ENCODE data around the gene PER2. TPM values are rescaled to one million over a fixed set of nuclear protein-coding genes. Genes with fewer than 3 reads are reported as not detected.
"Not testable (repeated sequence)": the region's sequence is repeated elsewhere in the genome, so short reads cannot be mapped to it uniquely, and the experiment has no call there.

PER2 gene
- total and polyA plus RNA-seq, 2 donors (not counting 3 experiments of a cell fraction or from before 2014, with no cell fraction given): 0.86 to 3.8 TPM

DNA sequence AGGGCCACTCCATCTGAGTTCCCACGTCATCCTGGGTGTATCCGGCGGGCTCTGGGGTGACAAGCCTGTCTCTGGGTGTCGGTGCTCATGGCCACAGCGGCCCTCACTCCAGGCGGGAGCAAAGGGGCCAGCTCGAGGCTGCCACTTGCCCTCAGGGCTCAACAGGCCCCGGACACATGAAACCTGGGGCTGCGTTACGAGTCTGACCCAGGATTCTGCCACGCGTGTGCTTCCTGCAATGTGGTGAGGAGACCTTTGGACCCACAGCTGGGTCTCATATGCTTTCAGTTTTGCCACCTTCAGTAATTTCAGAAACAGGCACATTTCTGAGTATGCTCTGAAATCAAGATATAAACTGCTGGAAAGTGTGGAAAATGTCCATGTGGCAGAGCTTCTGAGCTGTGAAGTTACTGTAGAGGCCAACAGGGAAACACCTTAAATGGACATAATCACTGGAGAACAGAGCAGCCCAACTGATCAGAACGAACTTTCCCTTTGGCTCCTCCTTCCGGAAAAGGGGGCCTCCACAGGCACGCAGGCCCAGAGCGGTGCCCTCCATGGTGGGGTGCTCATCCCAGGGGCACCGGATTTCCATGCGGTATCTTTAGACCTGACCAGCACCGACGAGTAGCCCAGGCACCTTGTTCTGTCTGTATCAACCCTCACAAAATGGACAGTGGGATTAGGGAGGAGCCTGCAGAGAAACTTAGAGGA, 14.1 kb downstream of the PER2 start:
- Histone ChIP-seq H3K9me1 (replicated peaks; ENCODE audit: control insufficient read depth, extremely low read depth, insufficient read depth, low read length) (no peaks in the 10 kb centered on the region), H2AFZ (ENCODE audit: low read depth, low read length) (no peak overlapping the region), H3K4me2 (ENCODE audit: insufficient read depth, low read length) (no peak overlapping the region), H3K4me3 (replicated peaks in 1 of 3; ENCODE audit: insufficient read depth in 1 of 3, low read depth in 1 of 3, low read length in 3 of 3) (no peak overlapping the region), H3K27ac (ENCODE audit: insufficient read depth, low read depth, low read length) (no peak overlapping the region), H3K9ac (replicated peaks; ENCODE audit: extremely low read depth, insufficient read depth, low read length) (no peak overlapping the region), H3K27me3 (ENCODE audit: control insufficient read depth in 2 of 2, insufficient read depth in 2 of 2, low read length in 2 of 2) (no peaks in the 10 kb centered on the region), H3K36me3 (ENCODE audit: control insufficient read depth in 2 of 2, extremely low read depth in 1 of 2, insufficient read depth in 2 of 2, low read length in 2 of 2) (peaks cover 0 to 5% of the 10 kb centered on the region in 2 experiments), H3K4me1 (ENCODE audit: control insufficient read depth, extremely low read depth, insufficient read depth, low read length) (no peaks in the 10 kb centered on the region), H3K9me3 (replicated peaks; ENCODE audit: control insufficient read depth, insufficient read depth, low read length) (no peaks in the 10 kb centered on the region), H4K20me1 (replicated peaks; ENCODE audit: control insufficient read depth, extremely low read depth, insufficient read depth, low read length) (no peaks in the 10 kb centered on the region), H3K79me2 (ENCODE audit: control insufficient read depth, insufficient read depth, low read length) (no peaks in the 10 kb centered on the region)
- POLR2A ChIA-PET: no interaction called here
- DNase-seq (ENCODE audit: low read depth, low spot score) (no peak), FAIRE-seq (no peak)
- dilution Hi-C loops (cut with MboI; ENCODE audit: extremely low pct_ligation_motif_present, low sequenced_read_pairs) (no loop called here), intact Hi-C loops (cut with micrococcal nuclease) (no loop called here)
- no peak for TF ChIP-seq POLR2A (IDR thresholded peaks at IDR 0.05; ENCODE audit: low read depth, low read length)
- no peak for TF ChIP-seq JUN (IDR thresholded peaks at IDR 0.05; ENCODE audit: borderline replicate concordance, insufficient read depth, insufficient read length, low read depth)
- TF ChIP-seq GATA2 (IDR thresholded peaks at IDR 0.05; ENCODE audit: insufficient read depth, insufficient read length, low read depth, low read length): no peak
- TF ChIP-seq, protein P1, sequence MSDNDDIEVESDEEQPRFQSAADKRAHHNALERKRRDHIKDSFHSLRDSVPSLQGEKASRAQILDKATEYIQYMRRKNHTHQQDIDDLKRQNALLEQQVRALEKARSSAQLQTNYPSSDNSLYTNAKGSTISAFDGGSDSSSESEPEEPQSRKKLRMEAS (IDR thresholded peaks at IDR 0.05; ENCODE audit: insufficient read depth, insufficient read length): no peak
- TF ChIP-seq, protein P2, sequence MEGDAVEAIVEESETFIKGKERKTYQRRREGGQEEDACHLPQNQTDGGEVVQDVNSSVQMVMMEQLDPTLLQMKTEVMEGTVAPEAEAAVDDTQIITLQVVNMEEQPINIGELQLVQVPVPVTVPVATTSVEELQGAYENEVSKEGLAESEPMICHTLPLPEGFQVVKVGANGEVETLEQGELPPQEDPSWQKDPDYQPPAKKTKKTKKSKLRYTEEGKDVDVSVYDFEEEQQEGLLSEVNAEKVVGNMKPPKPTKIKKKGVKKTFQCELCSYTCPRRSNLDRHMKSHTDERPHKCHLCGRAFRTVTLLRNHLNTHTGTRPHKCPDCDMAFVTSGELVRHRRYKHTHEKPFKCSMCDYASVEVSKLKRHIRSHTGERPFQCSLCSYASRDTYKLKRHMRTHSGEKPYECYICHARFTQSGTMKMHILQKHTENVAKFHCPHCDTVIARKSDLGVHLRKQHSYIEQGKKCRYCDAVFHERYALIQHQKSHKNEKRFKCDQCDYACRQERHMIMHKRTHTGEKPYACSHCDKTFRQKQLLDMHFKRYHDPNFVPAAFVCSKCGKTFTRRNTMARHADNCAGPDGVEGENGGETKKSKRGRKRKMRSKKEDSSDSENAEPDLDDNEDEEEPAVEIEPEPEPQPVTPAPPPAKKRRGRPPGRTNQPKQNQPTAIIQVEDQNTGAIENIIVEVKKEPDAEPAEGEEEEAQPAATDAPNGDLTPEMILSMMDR (IDR thresholded peaks at IDR 0.05; ENCODE audit: extremely low read depth in 1 of 2, insufficient read depth in 1 of 2, low read depth in 1 of 2, low read length in 2 of 2): no peak
- no peak for TF ChIP-seq POLR2AphosphoS5 (IDR thresholded peaks at IDR 0.05; ENCODE audit: insufficient read depth, low read depth, low read length)
- CTCF ChIA-PET: interaction anchor here (1.8 to 2.0 kb wide), 2 partner anchors 10 to 11 kb away, joined by 11 to 13 read pairs; no protein-coding TSS in a partner anchor
- BruUV-seq (replicated peaks): no TSS peak

DNA sequence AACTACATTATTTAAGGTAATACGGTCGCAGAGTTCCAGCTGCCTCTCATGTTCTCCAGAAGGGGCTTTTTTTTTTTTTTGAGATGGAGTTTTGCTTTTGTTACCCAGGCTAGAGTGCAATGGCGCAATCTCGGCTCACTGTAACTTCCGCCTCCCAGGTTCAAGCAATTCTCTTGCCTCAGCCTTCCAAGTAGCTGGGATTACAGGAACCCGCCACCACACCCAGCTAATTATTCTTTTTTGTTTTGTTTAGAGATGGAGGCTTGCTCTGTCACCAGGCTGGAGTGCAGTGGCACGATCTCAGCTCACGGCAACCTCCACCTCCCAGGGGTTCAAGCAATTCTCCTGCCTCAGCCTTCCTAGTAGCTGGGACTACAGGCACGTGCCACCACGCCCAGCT, 15.0 kb downstream of the PER2 start:
- dilution Hi-C loops (cut with MboI; ENCODE audit: extremely low pct_ligation_motif_present, low sequenced_read_pairs); H3K79me2 ChIP-seq (ENCODE audit: control insufficient read depth, insufficient read depth, low read length); H2AFZ ChIP-seq (ENCODE audit: low read depth, low read length); DNase-seq (ENCODE audit: low read depth, low spot score); BruUV-seq (replicated peaks); H3K4me1 ChIP-seq (ENCODE audit: control insufficient read depth, extremely low read depth, insufficient read depth, low read length); POLR2A ChIA-PET; intact Hi-C loops (cut with micrococcal nuclease); H3K9ac ChIP-seq (replicated peaks; ENCODE audit: extremely low read depth, insufficient read depth, low read length); FAIRE-seq; H3K27me3 ChIP-seq (ENCODE audit: control insufficient read depth in 2 of 2, insufficient read depth in 2 of 2, low read length in 2 of 2); H3K9me3 ChIP-seq (replicated peaks; ENCODE audit: control insufficient read depth, insufficient read depth, low read length); H3K27ac ChIP-seq (ENCODE audit: insufficient read depth, low read depth, low read length); H3K4me2 ChIP-seq (ENCODE audit: insufficient read depth, low read length); H3K36me3 ChIP-seq (ENCODE audit: control insufficient read depth in 2 of 2, extremely low read depth in 1 of 2, insufficient read depth in 2 of 2, low read length in 2 of 2); H4K20me1 ChIP-seq (replicated peaks; ENCODE audit: control insufficient read depth, extremely low read depth, insufficient read depth, low read length); H3K4me3 ChIP-seq (replicated peaks in 1 of 3; ENCODE audit: insufficient read depth in 1 of 3, low read depth in 1 of 3, low read length in 3 of 3); H3K9me1 ChIP-seq (replicated peaks; ENCODE audit: control insufficient read depth, extremely low read depth, insufficient read depth, low read length): not testable (repeated sequence)
- CTCF ChIA-PET: interaction anchor here (1.8 to 2.0 kb wide), 2 partner anchors 10 to 32 kb away, joined by 5 to 13 read pairs; no protein-coding TSS in a partner anchor
